SJCRH30 (cell line): ENCODE results near the gene HYKK. TPM values are rescaled to one million over a fixed set of nuclear protein-coding genes. Genes with fewer than 3 reads are reported as not detected.
"Not testable (repeated sequence)": the region's sequence is repeated elsewhere in the genome, so short reads cannot be mapped to it uniquely, and the experiment has no call there.

Experiments
- DNase-seq, 2 experiments: peaks; one replicate each; pipeline ENCODE4 v3.0.0-alpha.2; 2015 to 2020
- H3K27ac ChIP-seq: fragments of 250-450 bp; sonication (Bioruptor Pico); 2 replicates; pipeline ENCODE4 v1.5.1; 2020; ENCODE audit warnings: mild to moderate bottlenecking, moderate library complexity
- H3K27me3 ChIP-seq: fragments of 250-450 bp; sonication (Bioruptor Pico); 2 replicates; pipeline ENCODE4 v1.5.1; 2020; ENCODE audit warnings: mild to moderate bottlenecking, moderate library complexity
- H3K36me3 ChIP-seq: fragments of 250-450 bp; sonication (Bioruptor Pico); 2 replicates; pipeline ENCODE4 v1.5.1; 2020; ENCODE audit warnings: mild to moderate bottlenecking, moderate library complexity
- H3K4me1 ChIP-seq: fragments of 250-450 bp; sonication (Bioruptor Pico); 2 replicates; pipeline ENCODE4 v1.5.1; 2020; ENCODE audit warnings: mild to moderate bottlenecking, moderate library complexity
- H3K4me3 ChIP-seq: fragments of 250-450 bp; sonication (Bioruptor Pico); 2 replicates; pipeline ENCODE4 v1.5.1; 2020; ENCODE audit warnings: mild to moderate bottlenecking, moderate library complexity
- H3K9me3 ChIP-seq: fragments of 250-450 bp; sonication (Bioruptor Pico); replicated peaks from 2 replicates; pipeline ENCODE4 v1.5.1; 2020; ENCODE audit warnings: mild to moderate bottlenecking, moderate library complexity
- total RNA-seq: library from RNA; depleted of rRNA; stranded (reverse); fragments of >200 nt; shearing (Covaris generic); gene quantifications from 2 replicates; pipeline ENCODE4 v1.2.3, GENCODE V29; 2014; rRNA removed

Gene HYKK, protein sequence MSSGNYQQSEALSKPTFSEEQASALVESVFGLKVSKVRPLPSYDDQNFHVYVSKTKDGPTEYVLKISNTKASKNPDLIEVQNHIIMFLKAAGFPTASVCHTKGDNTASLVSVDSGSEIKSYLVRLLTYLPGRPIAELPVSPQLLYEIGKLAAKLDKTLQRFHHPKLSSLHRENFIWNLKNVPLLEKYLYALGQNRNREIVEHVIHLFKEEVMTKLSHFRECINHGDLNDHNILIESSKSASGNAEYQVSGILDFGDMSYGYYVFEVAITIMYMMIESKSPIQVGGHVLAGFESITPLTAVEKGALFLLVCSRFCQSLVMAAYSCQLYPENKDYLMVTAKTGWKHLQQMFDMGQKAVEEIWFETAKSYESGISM
- total RNA-seq: 8.9 and 11.4 TPM in 2 replicates

DNA sequence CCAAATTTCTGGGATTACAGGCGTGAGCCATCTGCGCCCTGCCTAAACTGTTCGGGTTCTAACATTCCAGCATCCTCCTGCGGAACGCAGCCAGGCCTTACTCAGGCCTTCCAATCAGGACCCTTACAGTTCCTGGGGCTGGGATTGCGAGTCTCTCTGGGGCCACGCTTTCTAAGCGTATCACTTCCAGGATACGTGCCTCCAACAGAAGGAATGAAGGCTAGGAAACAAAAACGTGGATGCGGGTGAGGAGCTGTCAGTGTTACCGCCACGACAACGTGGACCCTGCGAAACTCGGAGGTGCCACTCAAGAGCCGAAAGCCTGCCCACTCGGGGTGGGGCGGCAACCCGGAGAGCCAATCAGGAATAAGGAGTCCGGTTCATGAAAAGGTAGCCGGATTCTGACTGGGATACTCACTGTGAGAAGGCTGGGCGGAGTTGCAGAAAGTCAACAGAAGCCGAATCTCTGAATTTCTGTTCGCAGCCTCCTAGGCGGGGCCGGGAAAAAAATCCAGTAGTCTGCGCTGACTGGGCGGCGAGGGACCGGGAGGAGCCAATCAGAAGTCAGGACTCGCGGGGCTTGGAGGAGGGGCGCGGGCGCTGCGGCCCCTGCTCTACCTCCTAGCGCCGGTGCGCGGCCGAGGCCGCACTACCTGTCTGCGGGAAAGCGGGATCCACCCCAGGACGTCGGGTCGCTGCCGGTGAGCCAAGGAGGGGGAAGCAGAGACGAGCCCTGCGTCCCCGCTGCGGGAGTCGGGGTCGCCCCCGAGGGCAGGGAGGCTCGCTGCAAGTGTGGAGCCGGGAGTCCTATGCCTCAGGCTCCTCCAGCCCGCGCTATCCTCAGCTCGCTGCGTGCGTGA is at the start of gene HYKK:
Gene HYKK (plus strand): TSS at position 607 of the 860 bp plus-strand sequence. CDS start 5,512 bp downstream, outside the sequence.
- peak; percentile 95 to 98 for DNase-seq
- Histone ChIP-seq H3K4me3 (peak within 1 kb of the TSS; percentile 83), H3K36me3 (no peaks in the 10 kb centered on the region), H3K27me3 (no peaks in the 10 kb centered on the region), H3K27ac (peak within 1 kb of the TSS; percentile 9; the same call in 1 of the 2 replicates), H3K4me1 (peaks cover 21% of the 10 kb centered on the region), H3K9me3 (no peaks in the 10 kb centered on the region)

GRCh38 chr15:78460737-78461136 is 46.6 kb upstream of the HYKK start:
- Histone ChIP-seq H3K9me3 (no peaks in the 10 kb centered on the region), H3K4me3 (no peak overlapping the region), H3K36me3 (peaks cover 45% of the 10 kb centered on the region), H3K4me1 (peaks cover 21% of the 10 kb centered on the region), H3K27me3 (no peaks in the 10 kb centered on the region), H3K27ac (no peak overlapping the region)
- DNase-seq: no peak

DNA sequence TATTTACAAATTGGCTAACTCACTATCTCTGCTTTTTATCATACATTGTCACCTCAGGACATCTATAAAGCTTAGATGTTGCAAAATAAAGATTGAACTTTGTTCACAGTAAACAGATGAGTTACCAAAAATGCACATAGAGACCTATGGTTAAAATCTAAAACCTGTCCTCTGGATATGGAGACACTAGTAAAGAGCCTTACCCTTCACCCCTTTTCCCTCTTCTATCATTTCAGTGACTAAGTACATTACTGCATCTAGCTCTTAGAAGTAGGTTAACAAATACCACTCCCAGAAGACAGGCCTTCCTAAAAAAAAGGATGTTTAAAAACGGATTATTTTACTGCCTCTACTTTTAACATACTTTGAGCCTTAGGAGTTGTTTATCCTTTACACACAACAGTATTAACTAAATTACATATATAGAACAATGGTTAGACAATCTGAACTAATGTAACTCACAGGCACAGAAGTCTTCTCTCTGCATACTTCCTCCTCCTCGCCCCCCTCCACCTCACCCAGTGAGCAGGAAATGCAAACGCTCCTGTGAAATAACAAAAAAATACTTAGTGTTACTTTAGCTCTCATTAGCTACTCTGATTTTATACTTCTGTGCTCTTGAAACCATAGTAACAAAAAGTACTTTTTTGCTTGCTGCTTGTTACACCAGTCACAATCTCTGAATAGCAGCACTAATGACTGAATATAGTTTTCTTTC is 46.0 kb upstream of the HYKK start:
- no peak for DNase-seq
- Histone ChIP-seq H3K4me1 (peaks cover 21% of the 10 kb centered on the region), H3K4me3 (no peak overlapping the region), H3K27me3 (no peaks in the 10 kb centered on the region), H3K36me3 (peaks cover 51% of the 10 kb centered on the region), H3K27ac (no peak overlapping the region), H3K9me3 (no peaks in the 10 kb centered on the region)

- H3K36me3 ChIP-seq: peaks cover 91% of the 10 kb centered on the region
Measured at GRCh38 chr15:78469031-78469430, 38.3 kb upstream of the HYKK start.

GRCh38 chr15:78477295-78477694 is 30.1 kb upstream of the HYKK start:
- H3K4me3 ChIP-seq: no peak overlapping the region
- no peaks in the 10 kb centered on the region; the same call in 1 of the 2 replicates for H3K9me3 ChIP-seq
- no peaks in the 10 kb centered on the region for H3K27me3 ChIP-seq
- DNase-seq: no peak
- H3K36me3 ChIP-seq: peaks cover 79% of the 10 kb centered on the region
- H3K27ac ChIP-seq: no peak overlapping the region
- no peaks in the 10 kb centered on the region for H3K4me1 ChIP-seq

More at GRCh38 chr15:78469031-78469430, 38.3 kb upstream of the HYKK start:
- Histone ChIP-seq H3K27ac (no peak overlapping the region), H3K4me1 (no peaks in the 10 kb centered on the region), H3K9me3 (no peaks in the 10 kb centered on the region; the same call in 1 of the 2 replicates), H3K4me3 (no peak overlapping the region), H3K27me3 (no peaks in the 10 kb centered on the region)
- DNase-seq: no peak

GRCh38 chr15:78479650-78480049 is 27.7 kb upstream of the HYKK start:
- H3K27me3 ChIP-seq: no peaks in the 10 kb centered on the region
- H3K9me3 ChIP-seq: no peaks in the 10 kb centered on the region
- H3K27ac ChIP-seq: no peak overlapping the region
- 0 out of 2 replicates have a peak, but pooled peaks cover 1% of the 10 kb centered on the region for H3K4me1 ChIP-seq
- peaks cover 78% of the 10 kb centered on the region for H3K36me3 ChIP-seq
- no peak for DNase-seq
- no peak overlapping the region for H3K4me3 ChIP-seq

DNA sequence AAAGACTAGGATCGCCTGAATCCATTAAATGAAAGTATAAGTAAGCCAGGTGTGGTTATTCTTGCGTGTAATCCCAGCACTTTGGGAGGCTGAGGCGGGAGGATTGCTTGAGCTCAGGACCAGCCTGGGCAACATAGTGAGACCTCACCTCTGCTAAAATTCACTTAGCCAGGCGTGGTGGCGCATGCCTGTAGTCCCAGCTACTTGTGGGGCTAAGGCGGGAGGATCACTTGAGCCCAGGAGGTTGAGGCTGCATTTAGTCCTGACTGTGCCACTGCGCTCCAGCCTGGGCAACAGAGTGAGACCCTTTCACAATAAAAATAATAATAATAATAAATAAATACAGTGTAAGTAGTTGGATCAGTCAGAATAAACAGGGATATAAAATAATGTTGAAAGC is 25.5 kb upstream of the HYKK start:
- no peak for DNase-seq
- Histone ChIP-seq H3K36me3 (peaks cover 80% of the 10 kb centered on the region), H3K27me3 (no peaks in the 10 kb centered on the region), H3K4me1 (0 out of 2 replicates have a peak, but pooled peaks cover 3% of the 10 kb centered on the region), H3K4me3 (no peak overlapping the region), H3K27ac (no peak overlapping the region), H3K9me3 (no peaks in the 10 kb centered on the region)

DNA sequence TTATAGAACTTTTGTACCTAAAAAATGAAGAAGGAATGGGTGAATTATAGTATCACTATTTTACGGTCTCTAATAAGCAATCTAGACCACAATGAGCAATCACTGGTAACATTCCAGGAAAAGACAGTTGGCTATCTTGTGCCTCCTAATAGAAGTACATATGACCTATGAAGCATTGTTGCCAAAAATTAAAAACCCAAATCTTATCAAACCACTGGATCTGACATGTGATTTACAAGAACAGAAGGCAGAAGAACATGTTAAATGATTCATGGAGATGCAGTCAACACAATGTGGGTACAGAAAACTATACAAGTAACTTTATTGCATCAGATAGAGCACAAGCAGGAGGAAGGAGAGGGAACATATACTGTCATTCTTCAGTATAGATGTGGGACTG is 14.5 kb upstream of the HYKK start:
- DNase-seq: no peak
- H3K27ac ChIP-seq: no peak overlapping the region

DNA sequence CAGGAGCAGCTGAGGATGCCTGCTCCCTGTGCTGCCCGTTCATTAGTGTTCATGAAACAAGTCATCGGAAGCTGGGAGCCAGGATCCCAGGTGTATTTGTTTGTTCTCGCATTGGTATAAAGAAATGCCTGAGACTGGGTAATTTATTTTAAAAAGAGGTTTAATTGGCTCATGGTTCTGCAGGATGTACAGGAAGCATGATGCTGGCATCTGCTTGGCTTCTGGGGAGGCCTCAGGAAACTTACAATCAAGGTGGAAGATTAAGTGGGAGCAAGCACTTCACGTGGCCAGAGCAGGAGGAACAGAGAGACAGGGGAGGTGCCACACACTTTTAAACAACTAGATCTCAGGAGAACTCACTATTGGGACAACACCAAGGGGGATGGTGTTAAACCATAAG is 5.5 kb upstream of the HYKK start:
- Histone ChIP-seq H3K36me3 (peaks cover 36% of the 10 kb centered on the region), H3K27me3 (no peaks in the 10 kb centered on the region), H3K27ac (no peak overlapping the region), H3K9me3 (no peaks in the 10 kb centered on the region), H3K4me1 (no peaks in the 10 kb centered on the region), H3K4me3 (no peak overlapping the region)
- no peak for DNase-seq

More for the DNA sequence above, 14.5 kb upstream of the HYKK start:
- Histone ChIP-seq H3K27me3 (no peaks in the 10 kb centered on the region), H3K36me3 (peaks cover 87% of the 10 kb centered on the region), H3K4me1 (peaks cover 5% of the 10 kb centered on the region; the same call in 1 of the 2 replicates), H3K4me3 (no peak overlapping the region), H3K9me3 (no peaks in the 10 kb centered on the region)

DNA sequence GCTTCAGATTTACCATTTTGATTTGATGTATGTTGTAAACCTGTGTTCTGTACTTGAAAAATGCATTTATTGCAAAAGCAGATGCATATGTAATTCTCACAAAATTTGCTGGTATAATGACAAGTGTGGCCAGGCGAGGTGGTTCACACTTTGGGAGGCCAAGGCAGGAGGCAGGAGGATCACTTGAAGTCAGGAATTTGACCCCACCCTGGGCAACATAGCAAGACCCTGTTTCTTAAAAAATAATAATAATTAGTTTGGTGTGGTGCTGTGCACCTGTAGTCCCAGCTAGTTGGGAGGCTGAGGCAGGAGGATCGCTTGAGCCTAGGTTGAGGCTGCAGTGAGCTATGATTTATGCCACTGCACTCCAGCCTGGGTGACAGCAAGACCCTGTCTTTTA is 4.7 kb upstream of the HYKK start:
- Histone ChIP-seq H3K36me3 (peaks cover 28% of the 10 kb centered on the region), H3K27ac (no peak overlapping the region), H3K4me1 (no peaks in the 10 kb centered on the region), H3K9me3 (no peaks in the 10 kb centered on the region), H3K27me3 (no peaks in the 10 kb centered on the region), H3K4me3 (no peak overlapping the region)
- DNase-seq: no peak

DNA sequence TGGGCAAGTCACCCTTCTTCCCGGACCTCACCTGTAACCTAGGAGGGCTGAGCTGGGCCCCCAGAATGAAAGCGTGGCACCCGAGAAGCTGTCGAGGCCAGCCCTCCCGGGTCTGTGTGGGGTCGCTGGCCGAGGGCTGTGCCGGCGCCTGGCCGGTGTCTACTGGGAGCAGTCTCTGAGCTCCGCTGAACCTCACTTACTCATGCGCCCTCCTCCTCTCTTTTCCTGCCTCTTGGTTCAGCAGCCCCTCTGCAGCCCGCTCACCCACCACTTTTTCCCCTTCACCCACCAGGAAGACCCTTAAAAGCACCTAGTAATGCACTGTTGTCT is 419 bp downstream of the HYKK start:
- Histone ChIP-seq H3K36me3 (no peaks in the 10 kb centered on the region), H3K27ac (peak overlapping the region; percentile 9; the same call in 1 of the 2 replicates), H3K4me1 (peaks cover 21% of the 10 kb centered on the region), H3K4me3 (peak overlapping the region; percentile 83), H3K9me3 (no peaks in the 10 kb centered on the region), H3K27me3 (no peaks in the 10 kb centered on the region)
- DNase-seq: peak in 1 of 2 experiments; percentile 61

GRCh38 chr15:78508272-78508671 is 895 bp downstream of the HYKK start:
- peak in 1 of 2 experiments; percentile 27 for DNase-seq
- Histone ChIP-seq H3K9me3 (no peaks in the 10 kb centered on the region), H3K27me3 (no peaks in the 10 kb centered on the region), H3K36me3 (no peaks in the 10 kb centered on the region), H3K4me3 (peak overlapping the region; percentile 83), H3K27ac (no peak overlapping the region), H3K4me1 (peaks cover 21% of the 10 kb centered on the region)

- Histone ChIP-seq H3K36me3 (no peaks in the 10 kb centered on the region; the same call in 1 of the 2 replicates), H3K9me3 (no peaks in the 10 kb centered on the region), H3K27ac (peak overlapping the region; percentile 38), H3K4me3 (no peak overlapping the region), H3K27me3 (no peaks in the 10 kb centered on the region), H3K4me1 (peaks cover 21% of the 10 kb centered on the region)
- DNase-seq: peak; percentile 62 to 86
Measured at GRCh38 chr15:78509726-78510312, 2.4 kb downstream of the HYKK start.

GRCh38 chr15:78520035-78520434 is 12.7 kb downstream of the HYKK start:
- H3K36me3 ChIP-seq, H3K4me3 ChIP-seq, DNase-seq, H3K9me3 ChIP-seq, H3K4me1 ChIP-seq, H3K27ac ChIP-seq, H3K27me3 ChIP-seq: not testable (repeated sequence)
